Colonic mucosa (tissue), 4 donors: ENCODE data around the gene PKDCC. TPM values are rescaled to one million over a fixed set of nuclear protein-coding genes. Genes with fewer than 3 reads are reported as not detected.

ENCODE experiments used
- DNase-seq: peaks from one replicate; pipeline ENCODE4 v3.0.0-alpha.2; 2020
- H3K27ac ChIP-seq: fragments of 200-600 bp; one replicate; pipeline ENCODE4 v1.8.0; 2021
- H3K27me3 ChIP-seq: fragments of 200-600 bp; one replicate; pipeline ENCODE4 v1.8.0; 2021
- H3K36me3 ChIP-seq: fragments of 200-600 bp; one replicate; pipeline ENCODE4 v1.8.0; 2021
- H3K4me1 ChIP-seq: fragments of 200-600 bp; one replicate; pipeline ENCODE4 v1.8.0; 2021; ENCODE audit warnings: mild to moderate bottlenecking
- H3K4me3 ChIP-seq: fragments of 200-600 bp; one replicate; pipeline ENCODE4 v1.8.0; 2021
- H3K9ac ChIP-seq, 2 donors: one replicate each; pipeline ENCODE4 v1.7.0; 2013; ENCODE audit warnings: control low read depth in 2 of 2, low read depth in 2 of 2, low read length in 2 of 2
- H3K9me3 ChIP-seq: fragments of 200-600 bp; one replicate; pipeline ENCODE4 v1.8.0; 2021
- intact Hi-C: fragments of 100-400 bp; cut with DNase I; formaldehyde crosslinking; loops from one replicate; pipeline ENCODE4 v1.14.1; 2022
- total RNA-seq, 2 donors: library from RNA; stranded (reverse); fragmentation: NEBNext Ultra II Directional in 1 of 2; extraction: Animal tissue kit (Norgen Biotek cat#: 25700) in 1 of 2; gene quantifications; one replicate each; pipeline ENCODE4 v1.2.1, GENCODE V29; 2021
- TF ChIP-seq, protein P1 (sequence below): fragments of 200-600 bp; IDR thresholded peaks from one replicate; pipeline ENCODE4 v1.8.0; 2022; ENCODE audit warnings: antibody characterized with exemption, mild to moderate bottlenecking
- donor health status: healthy.
- donor health status: DM: no; HTN: no; CAD: no.
- donor health status: DM: no; HTN: no; CAD: no.

Gene PKDCC
- total RNA-seq, 2 donors from 2014 or later: 61.3 to 125 TPM

DNA sequence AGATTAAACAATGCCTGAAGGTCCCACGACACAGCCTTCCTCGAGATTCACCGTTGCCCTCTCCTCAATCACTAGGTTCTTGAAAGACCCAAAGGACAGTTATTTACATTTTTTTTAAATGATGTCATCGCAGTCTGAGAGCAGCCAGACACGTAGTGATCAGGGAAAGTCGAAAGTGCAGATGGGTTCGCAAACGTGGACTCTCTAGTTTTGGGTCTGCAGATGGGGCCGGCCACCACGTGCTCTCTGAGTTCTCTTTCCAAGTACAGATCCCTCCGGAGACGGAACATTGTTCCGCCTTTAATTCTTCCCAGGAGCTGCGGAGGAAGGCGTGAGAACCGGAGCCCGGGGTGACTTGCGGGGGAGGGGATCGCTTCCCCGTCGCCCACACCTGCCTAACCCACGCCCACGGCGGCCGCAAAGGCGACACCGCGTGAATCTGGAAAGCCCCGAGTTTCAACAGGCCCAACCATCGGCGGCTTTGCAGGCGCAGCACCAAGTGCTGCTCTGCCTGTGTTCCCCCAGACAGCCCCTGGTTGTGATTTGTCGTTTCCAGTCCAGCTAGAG, 54.3 kb downstream of the PKDCC start:
- Histone ChIP-seq H3K27me3 (no peaks in the 10 kb centered on the region), H3K4me3 (peak overlapping the region; percentile 48), H3K36me3 (no peaks in the 10 kb centered on the region), H3K4me1 (peaks cover 15% of the 10 kb centered on the region), H3K9ac (peak overlapping the region; percentile 51 to 74), H3K27ac (peak overlapping the region; percentile 73), H3K9me3 (no peaks in the 10 kb centered on the region)
- intact Hi-C loops: no loop called here
- DNase-seq: peak; percentile 67
- TF ChIP-seq, protein P1, sequence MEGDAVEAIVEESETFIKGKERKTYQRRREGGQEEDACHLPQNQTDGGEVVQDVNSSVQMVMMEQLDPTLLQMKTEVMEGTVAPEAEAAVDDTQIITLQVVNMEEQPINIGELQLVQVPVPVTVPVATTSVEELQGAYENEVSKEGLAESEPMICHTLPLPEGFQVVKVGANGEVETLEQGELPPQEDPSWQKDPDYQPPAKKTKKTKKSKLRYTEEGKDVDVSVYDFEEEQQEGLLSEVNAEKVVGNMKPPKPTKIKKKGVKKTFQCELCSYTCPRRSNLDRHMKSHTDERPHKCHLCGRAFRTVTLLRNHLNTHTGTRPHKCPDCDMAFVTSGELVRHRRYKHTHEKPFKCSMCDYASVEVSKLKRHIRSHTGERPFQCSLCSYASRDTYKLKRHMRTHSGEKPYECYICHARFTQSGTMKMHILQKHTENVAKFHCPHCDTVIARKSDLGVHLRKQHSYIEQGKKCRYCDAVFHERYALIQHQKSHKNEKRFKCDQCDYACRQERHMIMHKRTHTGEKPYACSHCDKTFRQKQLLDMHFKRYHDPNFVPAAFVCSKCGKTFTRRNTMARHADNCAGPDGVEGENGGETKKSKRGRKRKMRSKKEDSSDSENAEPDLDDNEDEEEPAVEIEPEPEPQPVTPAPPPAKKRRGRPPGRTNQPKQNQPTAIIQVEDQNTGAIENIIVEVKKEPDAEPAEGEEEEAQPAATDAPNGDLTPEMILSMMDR: no peak

DNA sequence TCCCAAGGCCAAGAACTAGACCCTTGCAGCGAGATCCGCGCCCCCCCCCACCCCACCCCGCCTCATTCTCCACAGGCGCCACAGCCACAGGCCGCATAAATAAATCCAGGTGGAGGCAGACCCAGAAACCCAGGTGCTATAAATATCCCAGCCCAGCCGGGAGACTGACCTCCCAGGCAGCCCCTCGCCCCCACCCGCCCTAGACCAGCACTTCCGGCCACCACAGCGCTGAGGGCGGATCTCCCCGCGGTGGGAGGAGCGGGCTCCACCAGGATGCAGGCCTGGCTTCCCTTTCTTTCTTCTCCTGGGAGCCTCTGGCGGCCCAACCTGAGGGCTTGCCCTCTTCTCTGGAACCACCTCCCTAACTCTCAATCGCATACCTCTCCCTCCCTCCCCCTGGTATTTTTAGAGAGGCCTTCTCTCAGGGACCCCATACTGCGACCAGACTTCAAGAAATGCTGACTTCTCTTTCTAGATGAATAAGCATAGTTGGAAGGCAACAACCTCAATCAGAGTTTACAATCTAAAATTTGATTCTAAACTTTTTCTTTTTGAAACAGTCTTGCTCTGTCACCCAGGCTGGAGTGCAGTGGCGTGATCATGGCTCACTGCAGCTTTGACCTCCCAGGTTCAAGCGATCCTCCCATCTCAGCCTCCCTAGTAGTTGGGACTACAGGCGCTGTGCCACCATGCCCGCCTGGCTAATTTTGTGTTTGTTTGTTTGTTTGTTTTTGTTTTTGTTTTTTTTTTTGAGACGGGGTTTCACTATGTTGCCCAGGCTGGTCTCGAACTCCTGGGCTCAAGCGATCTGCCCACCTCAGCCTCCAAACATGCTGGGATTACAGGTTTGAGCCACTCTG, 55.0 kb downstream of the PKDCC start:
- no peaks in the 10 kb centered on the region for H3K9me3 ChIP-seq
- H3K27me3 ChIP-seq: no peaks in the 10 kb centered on the region
- intact Hi-C loops: no loop called here
- peaks cover 15% of the 10 kb centered on the region for H3K4me1 ChIP-seq
- peak overlapping the region; percentile 73 for H3K27ac ChIP-seq
- H3K9ac ChIP-seq: peak overlapping the region in 1 of 2 donors; percentile 26
- peak overlapping the region; percentile 48 for H3K4me3 ChIP-seq
- TF ChIP-seq, protein P1: no peak
- peak; percentile 68 for DNase-seq
- H3K36me3 ChIP-seq: no peaks in the 10 kb centered on the region

DNA sequence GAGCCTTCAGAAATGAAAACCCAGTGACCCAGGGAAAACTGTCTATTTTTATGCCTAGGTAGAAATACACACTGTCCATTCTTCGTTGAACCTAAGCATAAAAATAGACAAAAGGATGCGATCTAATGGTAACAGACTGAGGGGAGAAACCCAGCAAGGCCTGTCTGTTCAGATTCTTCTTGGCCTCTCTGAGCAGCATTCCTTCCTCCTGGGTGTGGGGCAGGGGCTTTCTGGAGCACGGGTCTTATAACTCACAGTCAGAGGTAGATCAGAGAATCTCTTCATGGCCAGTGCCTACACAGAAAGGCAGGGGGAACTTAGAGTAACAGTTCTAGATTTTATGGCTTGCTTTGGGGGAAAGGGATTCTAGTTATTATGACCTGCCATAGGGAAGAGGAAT, 56.0 kb downstream of the PKDCC start:
- Histone ChIP-seq H3K4me3 (no peak overlapping the region), H3K27ac (no peak overlapping the region), H3K9ac (peak overlapping the region in 1 of 2 donors; percentile 3), H3K9me3 (no peaks in the 10 kb centered on the region), H3K27me3 (no peaks in the 10 kb centered on the region), H3K36me3 (no peaks in the 10 kb centered on the region), H3K4me1 (peaks cover 15% of the 10 kb centered on the region)
- no peak for DNase-seq
- intact Hi-C loops: no loop called here
- TF ChIP-seq, protein P1: no peak

DNA sequence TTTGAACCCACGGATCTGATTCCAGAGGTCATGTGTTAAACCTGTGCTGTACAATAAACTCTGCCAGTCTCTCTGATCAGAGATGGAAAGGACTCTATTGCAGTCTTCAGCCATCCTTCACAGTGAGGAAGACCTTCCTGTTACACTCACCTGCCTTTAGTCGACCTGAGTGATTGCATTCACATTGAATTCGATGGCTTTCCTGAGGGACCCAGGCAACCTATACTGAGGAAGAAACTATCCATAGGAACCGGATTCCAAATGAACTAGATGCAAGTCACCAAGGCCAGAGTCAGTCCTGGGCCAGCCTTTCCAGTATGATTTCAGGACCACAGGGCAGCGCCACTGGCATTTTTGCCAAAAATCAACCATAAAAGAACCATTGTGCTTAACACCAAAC, 56.8 kb downstream of the PKDCC start:
- DNase-seq: no peak
- peak overlapping the region; percentile 62 for H3K27ac ChIP-seq
- no peaks in the 10 kb centered on the region for H3K9me3 ChIP-seq
- intact Hi-C loops: no loop called here
- H3K9ac ChIP-seq: peak overlapping the region in 1 of 2 donors; percentile 33
- H3K36me3 ChIP-seq: no peaks in the 10 kb centered on the region
- no peaks in the 10 kb centered on the region for H3K27me3 ChIP-seq
- H3K4me3 ChIP-seq: no peak overlapping the region
- H3K4me1 ChIP-seq: peaks cover 8% of the 10 kb centered on the region
- TF ChIP-seq, protein P1: no peak

DNA sequence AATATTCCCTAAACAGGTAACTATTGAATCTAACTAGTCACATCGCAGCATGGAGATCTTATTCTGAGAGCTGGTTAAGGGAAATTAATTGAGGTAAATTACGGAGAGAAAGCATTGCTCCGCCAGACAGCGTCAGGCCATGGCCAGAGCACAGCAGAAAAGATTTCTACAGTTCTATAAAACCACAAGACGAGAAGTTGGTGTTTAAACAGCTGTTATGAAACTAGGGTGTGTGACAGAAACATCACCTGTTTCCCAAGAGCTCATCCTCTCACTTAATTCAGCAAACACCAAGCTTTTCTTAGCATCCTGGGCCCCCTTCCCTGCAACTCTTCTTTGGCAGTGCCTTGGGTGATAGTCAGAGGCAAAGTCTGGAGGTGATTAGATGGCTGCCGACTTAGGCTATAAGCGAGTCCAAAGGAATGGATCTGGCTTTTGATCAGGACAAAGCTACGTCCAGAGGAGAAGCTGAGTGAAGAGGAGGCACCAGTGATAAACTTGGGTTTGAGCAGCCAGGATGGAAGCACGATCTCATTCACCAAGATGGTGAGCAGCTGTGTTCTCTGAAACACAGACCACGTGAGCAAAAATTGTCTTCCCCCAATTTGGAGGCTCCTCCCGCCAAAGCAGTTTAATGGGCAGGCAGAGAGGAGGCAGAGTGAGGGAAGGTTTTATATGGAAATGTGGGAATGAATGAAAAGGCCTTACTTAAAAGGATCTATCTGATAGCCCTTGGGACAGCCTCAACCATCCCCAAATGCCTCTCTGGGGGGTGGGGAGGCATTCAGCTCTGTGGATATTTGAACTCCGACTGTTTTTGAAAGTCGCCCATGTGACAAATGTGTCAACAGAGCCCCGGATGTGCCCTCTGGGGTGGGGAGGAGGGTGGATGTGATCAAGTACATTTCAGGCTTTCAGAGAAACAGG, 57.8 kb downstream of the PKDCC start:
- Histone ChIP-seq H3K4me1 (peaks cover 7% of the 10 kb centered on the region), H3K9me3 (no peaks in the 10 kb centered on the region), H3K9ac (peak overlapping the region in 1 of 2 donors; percentile 43), H3K27me3 (no peaks in the 10 kb centered on the region), H3K27ac (peak overlapping the region; percentile 62), H3K36me3 (no peaks in the 10 kb centered on the region), H3K4me3 (no peak overlapping the region)
- TF ChIP-seq, protein P1: no peak
- peak; percentile 59 for DNase-seq
- intact Hi-C loops: no loop called here
